Neural progenitor cell (in vitro differentiated cells): Measurements from ENCODE around the gene GPR162. TPM values are rescaled to one million over a fixed set of nuclear protein-coding genes. Genes with fewer than 3 reads are reported as not detected.
A peak's percentile ranks its signal among the peaks of the same experiment; 100 is the strongest.

ENCODE experiments used
- DNase-seq: peaks from one replicate; pipeline ENCODE4 v3.0.0-alpha.2; 2016; ENCODE audit warnings: low spot score
- H2AFZ ChIP-seq: fragments of 200-600 bp; sonication (generic); replicated peaks from 2 replicates; pipeline ENCODE4 v1.6.1; 2016; ENCODE audit warnings: antibody characterized with exemption
- H3F3A ChIP-seq: fragments of 200-600 bp; sonication (generic); 2 replicates; pipeline ENCODE4 v1.6.1; 2016; ENCODE audit warnings: antibody characterized with exemption, low read depth
- H3K27ac ChIP-seq: fragments of 200-600 bp; sonication (generic); 2 replicates; pipeline ENCODE4 v1.5.1; 2016; ENCODE audit warnings: mild to moderate bottlenecking
- H3K27me3 ChIP-seq: fragments of 200-600 bp; sonication (generic); 2 replicates; pipeline ENCODE4 v1.6.1; 2016; ENCODE audit warnings: mild to moderate bottlenecking, moderate library complexity
- H3K36me3 ChIP-seq: fragments of 200-600 bp; sonication (generic); 2 replicates; pipeline ENCODE4 v1.5.1; 2016
- H3K4me1 ChIP-seq: fragments of 200-600 bp; sonication (generic); 2 replicates; pipeline ENCODE4 v1.6.1; 2016; ENCODE audit warnings: mixed run types
- H3K4me2 ChIP-seq: fragments of 200-600 bp; sonication (generic); 2 replicates; pipeline ENCODE4 v1.6.1; 2016
- H3K4me3 ChIP-seq: fragments of 200-600 bp; sonication (generic); 2 replicates; pipeline ENCODE4 v1.5.1; 2016
- H3K79me2 ChIP-seq: fragments of 200-600 bp; sonication (generic); 2 replicates; pipeline ENCODE4 v1.6.1; 2016; ENCODE audit warnings: low read depth
- H3K9ac ChIP-seq: fragments of 200-600 bp; sonication (generic); 2 replicates; pipeline ENCODE4 v1.6.1; 2016
- H3K9me3 ChIP-seq: fragments of 200-600 bp; sonication (generic); 2 replicates; pipeline ENCODE4 v1.5.1; 2016; ENCODE audit warnings: low read depth
- H4K20me1 ChIP-seq: fragments of 200-600 bp; sonication (generic); 2 replicates; pipeline ENCODE4 v1.6.1; 2016; ENCODE audit warnings: low read depth
- H3K27ac Mint-ChIP-seq: 3 replicates; pipeline ENCODE4 v1.8.0; 2021; ENCODE audit warnings: mixed read lengths
- H3K27me3 Mint-ChIP-seq: 2 replicates; pipeline ENCODE4 v1.8.0; 2022; ENCODE audit warnings: low read depth, mild to moderate bottlenecking, inconsistent platforms, moderate library complexity, mixed read lengths; ENCODE audit not compliant: insufficient read depth
- H3K36me3 Mint-ChIP-seq: 3 replicates; pipeline ENCODE4 v1.8.0; 2021; ENCODE audit warnings: mixed read lengths
- H3K4me1 Mint-ChIP-seq: 3 replicates; pipeline ENCODE4 v1.8.0; 2021; ENCODE audit warnings: mixed read lengths
- H3K4me3 Mint-ChIP-seq: 3 replicates; pipeline ENCODE4 v1.8.0; 2021; ENCODE audit warnings: mild to moderate bottlenecking, moderate library complexity, mixed read lengths
- H3K9me3 Mint-ChIP-seq: 3 replicates; pipeline ENCODE4 v1.8.0; 2020; ENCODE audit warnings: mixed read lengths
- EZH2 ChIP-seq: fragments of 200-600 bp; sonication (generic); IDR thresholded peaks from 2 replicates; pipeline ENCODE4 v1.6.1; 2017; ENCODE audit warnings: antibody characterized with exemption, mild to moderate bottlenecking, moderate library complexity
- EZH2phosphoT487 ChIP-seq: fragments of 200-600 bp; sonication (generic); IDR thresholded peaks from 2 replicates; pipeline ENCODE4 v1.6.1; 2017; ENCODE audit warnings: antibody characterized with exemption
- total RNA-seq: library from RNA; depleted of rRNA; stranded (reverse); fragments of >200 nt; gene quantifications from 2 replicates; pipeline ENCODE4 v1.2.3, GENCODE V29; 2015; ENCODE audit warnings: low replicate concordance
- TF ChIP-seq, protein P1 (sequence below): fragments of 200-600 bp; sonication (generic); IDR thresholded peaks from 2 replicates; pipeline ENCODE4 v1.5.1; 2017; ENCODE audit warnings: antibody characterized with exemption, mild to moderate bottlenecking

GPR162 gene
- total RNA-seq, 1 donor from 2014 or later: 10.0 TPM

DNA sequence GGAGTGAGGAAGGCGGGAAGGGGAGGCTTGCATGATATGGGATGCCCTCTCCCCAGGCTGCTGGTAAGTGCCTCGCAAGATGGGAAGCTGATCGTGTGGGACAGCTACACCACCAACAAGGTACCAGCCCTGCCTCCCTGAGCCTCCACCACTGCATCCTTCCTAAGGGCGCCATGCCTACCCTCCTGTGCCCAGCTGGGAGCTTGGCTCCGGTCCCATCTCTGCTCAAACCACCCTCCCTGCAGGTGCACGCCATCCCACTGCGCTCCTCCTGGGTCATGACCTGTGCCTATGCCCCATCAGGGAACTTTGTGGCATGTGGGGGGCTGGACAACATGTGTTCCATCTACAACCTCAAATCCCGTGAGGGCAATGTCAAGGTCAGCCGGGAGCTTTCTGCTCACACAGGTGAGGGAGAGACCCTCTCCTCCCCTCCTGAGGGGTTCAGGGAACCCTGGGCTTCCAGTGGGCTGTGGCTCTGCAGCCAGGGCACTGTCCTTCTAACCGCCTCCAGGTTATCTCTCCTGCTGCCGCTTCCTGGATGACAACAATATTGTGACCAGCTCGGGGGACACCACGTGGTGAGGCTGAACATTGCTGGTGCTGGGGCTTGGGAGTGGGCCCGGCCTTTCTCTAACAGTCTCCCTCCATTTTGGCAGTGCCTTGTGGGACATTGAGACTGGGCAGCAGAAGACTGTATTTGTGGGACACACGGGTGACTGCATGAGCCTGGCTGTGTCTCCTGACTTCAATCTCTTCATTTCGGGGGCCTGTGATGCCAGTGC, 21.7 kb downstream of the GPR162 start:
- Histone ChIP-seq H3K9ac (no peak overlapping the region), H3K4me3 (no peak overlapping the region), H3F3A (peaks cover 53% of the 10 kb centered on the region), H4K20me1 (peaks cover 32% of the 10 kb centered on the region), H3K4me2 (no peak overlapping the region), H2AFZ (no peak overlapping the region), H3K36me3 (no peaks in the 10 kb centered on the region), H3K27me3 (no peaks in the 10 kb centered on the region), H3K9me3 (no peaks in the 10 kb centered on the region), H3K79me2 (no peaks in the 10 kb centered on the region), H3K27ac (no peak overlapping the region), H3K4me1 (peaks cover 27% of the 10 kb centered on the region)
- DNase-seq: peak; percentile 37
- Mint-ChIP-seq H3K4me1 (peaks cover 34% of the 10 kb centered on the region), H3K9me3 (no peaks in the 10 kb centered on the region), H3K27ac (peak overlapping the region; percentile 60), H3K36me3 (peaks cover 39% of the 10 kb centered on the region), H3K4me3 (peak overlapping the region; percentile 69), H3K27me3 (peaks cover 6% of the 10 kb centered on the region)
- TF ChIP-seq, protein P1, sequence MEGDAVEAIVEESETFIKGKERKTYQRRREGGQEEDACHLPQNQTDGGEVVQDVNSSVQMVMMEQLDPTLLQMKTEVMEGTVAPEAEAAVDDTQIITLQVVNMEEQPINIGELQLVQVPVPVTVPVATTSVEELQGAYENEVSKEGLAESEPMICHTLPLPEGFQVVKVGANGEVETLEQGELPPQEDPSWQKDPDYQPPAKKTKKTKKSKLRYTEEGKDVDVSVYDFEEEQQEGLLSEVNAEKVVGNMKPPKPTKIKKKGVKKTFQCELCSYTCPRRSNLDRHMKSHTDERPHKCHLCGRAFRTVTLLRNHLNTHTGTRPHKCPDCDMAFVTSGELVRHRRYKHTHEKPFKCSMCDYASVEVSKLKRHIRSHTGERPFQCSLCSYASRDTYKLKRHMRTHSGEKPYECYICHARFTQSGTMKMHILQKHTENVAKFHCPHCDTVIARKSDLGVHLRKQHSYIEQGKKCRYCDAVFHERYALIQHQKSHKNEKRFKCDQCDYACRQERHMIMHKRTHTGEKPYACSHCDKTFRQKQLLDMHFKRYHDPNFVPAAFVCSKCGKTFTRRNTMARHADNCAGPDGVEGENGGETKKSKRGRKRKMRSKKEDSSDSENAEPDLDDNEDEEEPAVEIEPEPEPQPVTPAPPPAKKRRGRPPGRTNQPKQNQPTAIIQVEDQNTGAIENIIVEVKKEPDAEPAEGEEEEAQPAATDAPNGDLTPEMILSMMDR: peak; percentile 15
- no peak for TF ChIP-seq EZH2

DNA sequence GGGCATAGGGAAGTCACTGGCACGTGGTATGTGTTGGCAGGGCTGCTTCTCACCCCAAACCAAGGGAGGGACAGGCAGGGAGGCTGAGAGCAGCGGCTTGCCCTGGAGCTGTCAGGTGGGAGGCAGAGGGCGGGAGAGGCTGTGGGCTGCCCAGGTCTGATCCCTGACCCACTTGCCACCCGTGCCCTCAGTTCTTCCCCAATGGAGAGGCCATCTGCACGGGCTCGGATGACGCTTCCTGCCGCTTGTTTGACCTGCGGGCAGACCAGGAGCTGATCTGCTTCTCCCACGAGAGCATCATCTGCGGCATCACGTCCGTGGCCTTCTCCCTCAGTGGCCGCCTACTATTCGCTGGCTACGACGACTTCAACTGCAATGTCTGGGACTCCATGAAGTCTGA, 23.8 kb downstream of the GPR162 start:
- TF ChIP-seq, protein P1: no peak
- Histone ChIP-seq H3K27ac (no peak overlapping the region), H3K4me3 (no peak overlapping the region), H3F3A (peaks cover 42% of the 10 kb centered on the region), H3K36me3 (no peaks in the 10 kb centered on the region), H4K20me1 (peaks cover 29% of the 10 kb centered on the region), H3K79me2 (peaks cover 20% of the 10 kb centered on the region), H3K4me2 (no peak overlapping the region), H2AFZ (no peak overlapping the region), H3K9me3 (no peaks in the 10 kb centered on the region), H3K9ac (no peak overlapping the region), H3K4me1 (peaks cover 20% of the 10 kb centered on the region), H3K27me3 (no peaks in the 10 kb centered on the region)
- Mint-ChIP-seq H3K4me1 (peaks cover 36% of the 10 kb centered on the region), H3K27ac (no peak overlapping the region), H3K36me3 (peaks cover 46% of the 10 kb centered on the region), H3K4me3 (no peak overlapping the region), H3K27me3 (peaks cover 9% of the 10 kb centered on the region), H3K9me3 (no peaks in the 10 kb centered on the region)
- DNase-seq: no peak

DNA sequence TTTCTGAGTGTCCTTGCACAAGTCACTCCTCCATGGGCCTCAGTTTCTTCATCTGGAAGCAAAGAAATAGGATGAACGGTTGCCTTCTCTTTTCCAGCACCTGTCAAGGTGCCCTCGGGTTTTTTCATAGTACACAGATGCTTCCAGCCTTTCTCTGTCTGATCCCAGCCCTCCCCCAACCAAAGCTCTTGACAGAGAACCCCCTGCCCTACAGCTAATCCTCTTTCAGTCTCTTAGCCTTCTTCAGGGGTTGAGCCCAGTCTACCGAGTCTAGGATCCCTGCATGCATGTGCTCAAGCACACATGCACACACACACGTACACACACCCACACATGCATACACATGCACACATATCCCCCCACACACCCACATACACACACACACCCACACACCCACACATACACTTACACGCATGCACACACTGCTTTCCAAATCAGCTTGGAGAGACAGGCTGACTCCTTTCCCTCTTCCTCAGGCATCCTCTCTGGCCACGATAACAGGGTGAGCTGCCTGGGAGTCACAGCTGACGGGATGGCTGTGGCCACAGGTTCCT, 24.8 kb downstream of the GPR162 start:
- Histone ChIP-seq H3K27me3 (no peaks in the 10 kb centered on the region), H2AFZ (no peak overlapping the region), H3K79me2 (peaks cover 25% of the 10 kb centered on the region), H3K4me3 (no peak overlapping the region), H3K36me3 (no peaks in the 10 kb centered on the region), H3K27ac (no peak overlapping the region), H3F3A (peaks cover 43% of the 10 kb centered on the region), H3K4me1 (peaks cover 12% of the 10 kb centered on the region), H3K9me3 (no peaks in the 10 kb centered on the region), H3K4me2 (no peak overlapping the region), H3K9ac (no peak overlapping the region), H4K20me1 (peaks cover 25% of the 10 kb centered on the region)
- DNase-seq: no peak
- Mint-ChIP-seq H3K27me3 (peaks cover 11% of the 10 kb centered on the region), H3K4me1 (peaks cover 40% of the 10 kb centered on the region), H3K9me3 (no peaks in the 10 kb centered on the region), H3K36me3 (peaks cover 48% of the 10 kb centered on the region), H3K4me3 (peak overlapping the region; percentile 2), H3K27ac (no peak overlapping the region)
- TF ChIP-seq, protein P1: no peak
- TF ChIP-seq EZH2 (no peak), EZH2phosphoT487 (no peak)
